ENCODE results near the gene CNGA3. TPM values are rescaled to one million over a fixed set of nuclear protein-coding genes. Genes with fewer than 3 reads are reported as not detected.

The CNGA3 gene
- total and polyA plus RNA-seq, 2 of the 8 experiments (the other 6 are each of a cell fraction or from before 2014, with no cell fraction given): 0.02 TPM; not detected in 1

- TF ChIP-seq SIN3A (conservative IDR thresholded peaks at IDR 0.05 in 1 of 2, IDR thresholded peaks at IDR 0.05 in 1 of 2; ENCODE audit: low read depth in 1 of 2, low read length in 2 of 2) (no peak), CTCF (IDR thresholded peaks at IDR 0.05; ENCODE audit: control extremely low read depth in 1 of 3, insufficient read depth in 1 of 3, low read depth in 1 of 3, low read length in 3 of 3) (no peak), SUZ12 (IDR thresholded peaks at IDR 0.05; ENCODE audit: low read length) (no peak)
Observed at GRCh38 chr2:98372121-98372520, 25.9 kb downstream of the CNGA3 start (continued).
